Uterus (tissue), 4 donors: ENCODE data around the gene HSD3B7. TPM values are rescaled to one million over a fixed set of nuclear protein-coding genes. Genes with fewer than 3 reads are reported as not detected.

Experiments used
- DNase-seq, 2 donors: peaks; one replicate each; pipeline ENCODE4 v3.0.0-alpha.2; 2019 to 2020
- H3K27ac ChIP-seq, 2 donors: fragments of 200-600 bp; sonication (generic); 1 replicate in 1 of 2; 2 replicates in 1 of 2; pipeline ENCODE4 v1.5.1; 2016 to 2018
- H3K27me3 ChIP-seq, 2 donors: fragments of 200-600 bp; sonication (generic); one replicate each; pipeline ENCODE4 v1.5.1; 2018 to 2019; ENCODE audit warnings: control low read depth in 1 of 2
- H3K36me3 ChIP-seq, 2 donors: fragments of 200-600 bp; sonication (generic); one replicate each; pipeline ENCODE4 v1.5.1; 2019; ENCODE audit warnings: control low read depth in 1 of 2
- H3K4me1 ChIP-seq, 2 donors: fragments of 200-600 bp; sonication (generic); one replicate each; pipeline ENCODE4 v1.5.1; 2018 to 2019; ENCODE audit warnings: control low read depth in 1 of 2
- H3K4me3 ChIP-seq, 2 donors: fragments of 200-600 bp; sonication (generic); 1 replicate in 1 of 2; 2 replicates in 1 of 2; pipeline ENCODE4 v1.5.1; 2018 to 2019; ENCODE audit warnings: mild to moderate bottlenecking in 1 of 2
- H3K9me3 ChIP-seq, 2 donors: fragments of 200-600 bp; sonication (generic); one replicate each; pipeline ENCODE4 v1.5.1; 2019; ENCODE audit warnings: control low read depth in 1 of 2
- POLR2A ChIP-seq, 2 donors: fragments of 450-650 bp; IDR thresholded peaks; one replicate each; pipeline ENCODE4 v1.6.1; 2016; ENCODE audit warnings: antibody characterized with exemption in 2 of 2, mild to moderate bottlenecking in 1 of 2, moderate library complexity in 1 of 2
- intact Hi-C: fragments of 100-400 bp; cut with DNase I; formaldehyde crosslinking; loops from one replicate; pipeline ENCODE4 v1.15.1; 2023; ENCODE audit warnings: low total_unique reads
- total RNA-seq, 4 donors: library from RNA; depleted of rRNA in 3 of 4; stranded (reverse); fragments of >200 nt in 3 of 4; gene quantifications; one replicate each; pipeline versions ENCODE4 v1.1.0 to v1.2.4, GENCODE V29; 2014 to 2023
- TF ChIP-seq, protein P1 (sequence below), 4 experiments: fragments of 200-600 bp in 2 of 4; fragments of 450-650 bp in 2 of 4; sonication (generic) in 2 of 4; IDR thresholded peaks; one replicate each; pipeline ENCODE4 v1.5.1; 2016 to 2019; ENCODE audit warnings: antibody characterized with exemption in 4 of 4, mild to moderate bottlenecking in 2 of 4, moderate library complexity in 1 of 4
- donor health status: DM: yes; HTN: yes; CAD: no.

Gene HSD3B7
- total RNA-seq, 4 donors from 2014 or later: 7.2 to 18.0 (median 11.3) TPM

DNA sequence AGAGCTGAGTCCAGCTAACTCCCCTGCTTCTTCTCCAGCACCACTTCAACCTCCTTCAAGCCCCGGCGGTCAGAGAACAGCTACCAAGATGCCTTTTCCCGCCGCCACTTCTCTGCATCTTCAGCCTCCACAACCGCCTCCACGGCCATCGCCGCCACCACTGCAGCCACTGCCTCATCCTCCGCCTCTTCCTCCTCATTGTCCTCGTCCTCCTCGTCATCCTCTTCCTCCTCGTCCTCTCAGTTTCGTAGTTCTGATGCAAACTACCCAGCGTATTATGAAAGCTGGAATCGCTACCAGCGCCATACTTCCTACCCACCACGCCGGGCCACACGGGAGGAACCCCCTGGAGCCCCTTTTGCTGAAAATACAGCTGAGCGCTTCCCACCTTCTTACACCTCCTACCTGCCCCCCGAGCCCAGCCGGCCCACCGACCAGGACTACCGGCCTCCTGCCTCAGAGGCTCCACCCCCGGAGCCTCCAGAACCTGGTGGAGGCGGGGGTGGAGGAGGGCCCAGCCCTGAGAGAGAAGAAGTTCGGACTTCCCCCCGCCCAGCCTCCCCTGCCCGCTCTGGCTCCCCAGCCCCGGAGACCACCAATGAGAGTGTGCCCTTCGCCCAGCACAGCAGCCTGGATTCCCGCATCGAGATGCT lies 20.3 kb upstream of the HSD3B7 start:
- H3K9me3 ChIP-seq: no peaks in the 10 kb centered on the region
- H3K27me3 ChIP-seq: no peaks in the 10 kb centered on the region
- no peak overlapping the region for H3K4me3 ChIP-seq
- H3K4me1 ChIP-seq: no peaks in the 10 kb centered on the region
- no peak overlapping the region for H3K27ac ChIP-seq
- intact Hi-C loops: no loop called here
- no peak for DNase-seq
- TF ChIP-seq, protein P1, sequence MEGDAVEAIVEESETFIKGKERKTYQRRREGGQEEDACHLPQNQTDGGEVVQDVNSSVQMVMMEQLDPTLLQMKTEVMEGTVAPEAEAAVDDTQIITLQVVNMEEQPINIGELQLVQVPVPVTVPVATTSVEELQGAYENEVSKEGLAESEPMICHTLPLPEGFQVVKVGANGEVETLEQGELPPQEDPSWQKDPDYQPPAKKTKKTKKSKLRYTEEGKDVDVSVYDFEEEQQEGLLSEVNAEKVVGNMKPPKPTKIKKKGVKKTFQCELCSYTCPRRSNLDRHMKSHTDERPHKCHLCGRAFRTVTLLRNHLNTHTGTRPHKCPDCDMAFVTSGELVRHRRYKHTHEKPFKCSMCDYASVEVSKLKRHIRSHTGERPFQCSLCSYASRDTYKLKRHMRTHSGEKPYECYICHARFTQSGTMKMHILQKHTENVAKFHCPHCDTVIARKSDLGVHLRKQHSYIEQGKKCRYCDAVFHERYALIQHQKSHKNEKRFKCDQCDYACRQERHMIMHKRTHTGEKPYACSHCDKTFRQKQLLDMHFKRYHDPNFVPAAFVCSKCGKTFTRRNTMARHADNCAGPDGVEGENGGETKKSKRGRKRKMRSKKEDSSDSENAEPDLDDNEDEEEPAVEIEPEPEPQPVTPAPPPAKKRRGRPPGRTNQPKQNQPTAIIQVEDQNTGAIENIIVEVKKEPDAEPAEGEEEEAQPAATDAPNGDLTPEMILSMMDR (IDR thresholded peaks at IDR 0.05): no peak
- no peak for TF ChIP-seq POLR2A (IDR thresholded peaks at IDR 0.05)
- no peaks in the 10 kb centered on the region for H3K36me3 ChIP-seq

- TF ChIP-seq, protein P1 (IDR thresholded peaks at IDR 0.05): no peak
- no peak for TF ChIP-seq POLR2A (IDR thresholded peaks at IDR 0.05)
- H3K4me1 ChIP-seq: no peaks in the 10 kb centered on the region
- H3K36me3 ChIP-seq: no peaks in the 10 kb centered on the region
- no peak overlapping the region for H3K4me3 ChIP-seq
- H3K27ac ChIP-seq: no peak overlapping the region
- intact Hi-C loops: no loop called here
- DNase-seq: no peak
- no peaks in the 10 kb centered on the region for H3K27me3 ChIP-seq
- H3K9me3 ChIP-seq: no peaks in the 10 kb centered on the region
These were observed 19.6 kb upstream of the HSD3B7 start for GRCh38 chr16:30965436-30965835.

- Histone ChIP-seq H3K27me3 (no peaks in the 10 kb centered on the region), H3K36me3 (no peaks in the 10 kb centered on the region), H3K27ac (no peak overlapping the region), H3K4me3 (no peak overlapping the region), H3K9me3 (no peaks in the 10 kb centered on the region), H3K4me1 (no peaks in the 10 kb centered on the region)
- DNase-seq: no peak
- no peak for TF ChIP-seq POLR2A (IDR thresholded peaks at IDR 0.05)
- TF ChIP-seq, protein P1 (IDR thresholded peaks at IDR 0.05): no peak
- intact Hi-C loops: no loop called here
These were observed 18.9 kb upstream of the HSD3B7 start for GRCh38 chr16:30966033-30966619.

DNA sequence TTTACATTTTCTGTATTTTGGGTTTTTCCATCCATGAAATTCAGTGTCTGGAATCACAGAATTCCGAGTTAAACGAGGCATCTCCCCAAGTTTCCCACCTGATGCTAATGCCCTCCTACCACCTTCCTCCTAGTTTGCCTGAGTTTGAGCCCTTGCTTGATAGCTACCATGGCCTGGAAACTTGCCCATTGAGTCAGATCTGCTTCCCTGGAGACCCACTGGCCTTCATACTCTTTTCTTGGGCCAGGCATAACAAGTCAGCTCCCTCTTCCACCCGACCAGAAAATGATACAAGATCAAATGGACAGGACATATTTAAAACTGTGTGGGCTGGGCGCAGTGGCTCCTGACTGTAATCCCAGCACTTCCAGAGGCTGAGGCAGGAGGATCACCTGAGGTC lies 17.2 kb upstream of the HSD3B7 start:
- Histone ChIP-seq H3K4me1 (no peaks in the 10 kb centered on the region), H3K27me3 (no peaks in the 10 kb centered on the region), H3K27ac (no peak overlapping the region), H3K9me3 (no peaks in the 10 kb centered on the region), H3K36me3 (no peaks in the 10 kb centered on the region), H3K4me3 (no peak overlapping the region)
- TF ChIP-seq, protein P1 (IDR thresholded peaks at IDR 0.05): no peak
- TF ChIP-seq POLR2A (IDR thresholded peaks at IDR 0.05): no peak
- DNase-seq: no peak
- intact Hi-C loops: no loop called here

- H3K9me3 ChIP-seq: no peaks in the 10 kb centered on the region
- no peak overlapping the region for H3K4me3 ChIP-seq
- H3K27ac ChIP-seq: no peak overlapping the region
- TF ChIP-seq POLR2A (IDR thresholded peaks at IDR 0.05): no peak
- TF ChIP-seq, protein P1 (IDR thresholded peaks at IDR 0.05): no peak
- H3K27me3 ChIP-seq: no peaks in the 10 kb centered on the region
- no peaks in the 10 kb centered on the region for H3K4me1 ChIP-seq
- no peaks in the 10 kb centered on the region for H3K36me3 ChIP-seq
- intact Hi-C loops: no loop called here
- no peak for DNase-seq
These were observed 15.7 kb upstream of the HSD3B7 start for GRCh38 chr16:30969246-30969842.
